SK-N-SH treated with all-trans-retinoic acid at 6 μM for 48 hours (cell line): ENCODE measurements around the gene ANKRD26.

Source experiments
- OSR1 ChIP-seq: fragments of 250-450 bp; sonication (Bioruptor Pico); IDR thresholded peaks from 2 replicates; pipeline ENCODE4 v1.8.0; 2022; ENCODE audit warnings: moderate library complexity, mild to moderate bottlenecking, inconsistent platforms
- PPARA ChIP-seq: fragments of 250-450 bp; sonication (Bioruptor Pico); IDR thresholded peaks from 2 replicates; pipeline ENCODE4 v1.5.0; 2020; ENCODE audit warnings: mild to moderate bottlenecking, borderline replicate concordance
- RARB ChIP-seq: fragments of 250-450 bp; sonication (Bioruptor Pico); IDR thresholded peaks from 2 replicates; pipeline ENCODE4 v1.8.0; 2021; ENCODE audit warnings: mild to moderate bottlenecking, moderate library complexity
- TOX ChIP-seq: fragments of 250-450 bp; sonication (Bioruptor Pico); IDR thresholded peaks from 2 replicates; pipeline ENCODE4 v1.8.0; 2021; ENCODE audit warnings: mild to moderate bottlenecking, moderate library complexity, borderline replicate concordance
- ZFP3 ChIP-seq: fragments of 250-450 bp; sonication (Bioruptor Pico); IDR thresholded peaks from 2 replicates; pipeline ENCODE4 v1.5.0; 2020; ENCODE audit warnings: mild to moderate bottlenecking, moderate library complexity
- ZFP30 ChIP-seq: fragments of 450-650 bp; formaldehyde crosslinking; IDR thresholded peaks from 2 replicates; pipeline ENCODE4 v1.5.0; 2022; ENCODE audit warnings: mild to moderate bottlenecking, moderate library complexity
- ZNF70 ChIP-seq: fragments of 450-650 bp; formaldehyde crosslinking; IDR thresholded peaks from 2 replicates; pipeline ENCODE4 v1.5.0; 2020; ENCODE audit warnings: mild to moderate bottlenecking, moderate library complexity
- TF ChIP-seq, protein P1 (sequence below): fragments of 250-450 bp; sonication (Bioruptor Pico); IDR thresholded peaks from 2 replicates; pipeline ENCODE4 v1.5.0; 2020; ENCODE audit warnings: mild to moderate bottlenecking, moderate library complexity
- TF ChIP-seq, protein P2 (sequence below): fragments of 250-450 bp; sonication (Bioruptor Pico); IDR thresholded peaks from 2 replicates; pipeline ENCODE4 v1.5.1; 2020; ENCODE audit warnings: low read depth, mild to moderate bottlenecking, moderate library complexity

DNA sequence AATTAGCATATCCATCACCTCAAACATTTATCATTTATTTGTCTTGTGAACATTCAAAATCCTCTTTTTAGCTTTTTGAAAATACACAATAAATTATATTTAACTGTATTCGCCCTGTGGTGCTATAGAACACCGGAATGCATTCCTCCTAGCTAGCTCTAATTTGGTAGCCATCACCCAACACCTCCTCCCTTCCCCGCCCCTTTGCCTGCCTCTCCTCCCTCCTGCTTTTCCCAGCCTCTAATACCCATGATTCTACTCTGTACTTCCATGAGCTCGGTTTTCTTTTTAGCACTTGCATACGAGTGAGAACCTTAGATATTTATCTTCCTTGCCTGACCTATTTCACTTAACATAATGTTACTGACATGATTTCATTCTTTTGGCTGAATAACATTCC is 80.1 kb downstream of the ANKRD26 start:
- TF ChIP-seq, protein P1, sequence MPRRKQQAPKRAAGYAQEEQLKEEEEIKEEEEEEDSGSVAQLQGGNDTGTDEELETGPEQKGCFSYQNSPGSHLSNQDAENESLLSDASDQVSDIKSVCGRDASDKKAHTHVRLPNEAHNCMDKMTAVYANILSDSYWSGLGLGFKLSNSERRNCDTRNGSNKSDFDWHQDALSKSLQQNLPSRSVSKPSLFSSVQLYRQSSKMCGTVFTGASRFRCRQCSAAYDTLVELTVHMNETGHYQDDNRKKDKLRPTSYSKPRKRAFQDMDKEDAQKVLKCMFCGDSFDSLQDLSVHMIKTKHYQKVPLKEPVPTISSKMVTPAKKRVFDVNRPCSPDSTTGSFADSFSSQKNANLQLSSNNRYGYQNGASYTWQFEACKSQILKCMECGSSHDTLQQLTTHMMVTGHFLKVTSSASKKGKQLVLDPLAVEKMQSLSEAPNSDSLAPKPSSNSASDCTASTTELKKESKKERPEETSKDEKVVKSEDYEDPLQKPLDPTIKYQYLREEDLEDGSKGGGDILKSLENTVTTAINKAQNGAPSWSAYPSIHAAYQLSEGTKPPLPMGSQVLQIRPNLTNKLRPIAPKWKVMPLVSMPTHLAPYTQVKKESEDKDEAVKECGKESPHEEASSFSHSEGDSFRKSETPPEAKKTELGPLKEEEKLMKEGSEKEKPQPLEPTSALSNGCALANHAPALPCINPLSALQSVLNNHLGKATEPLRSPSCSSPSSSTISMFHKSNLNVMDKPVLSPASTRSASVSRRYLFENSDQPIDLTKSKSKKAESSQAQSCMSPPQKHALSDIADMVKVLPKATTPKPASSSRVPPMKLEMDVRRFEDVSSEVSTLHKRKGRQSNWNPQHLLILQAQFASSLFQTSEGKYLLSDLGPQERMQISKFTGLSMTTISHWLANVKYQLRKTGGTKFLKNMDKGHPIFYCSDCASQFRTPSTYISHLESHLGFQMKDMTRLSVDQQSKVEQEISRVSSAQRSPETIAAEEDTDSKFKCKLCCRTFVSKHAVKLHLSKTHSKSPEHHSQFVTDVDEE (CRISPR knock-in tag) = no peak
- TF ChIP-seq OSR1 (CRISPR knock-in tag) (no peak), TOX (no peak), RARB (CRISPR knock-in tag) (no peak), ZFP30 (CRISPR knock-in tag) (no peak), ZNF70 (no peak), PPARA (CRISPR knock-in tag) (no peak), ZFP3 (no peak)
- TF ChIP-seq, protein P2, sequence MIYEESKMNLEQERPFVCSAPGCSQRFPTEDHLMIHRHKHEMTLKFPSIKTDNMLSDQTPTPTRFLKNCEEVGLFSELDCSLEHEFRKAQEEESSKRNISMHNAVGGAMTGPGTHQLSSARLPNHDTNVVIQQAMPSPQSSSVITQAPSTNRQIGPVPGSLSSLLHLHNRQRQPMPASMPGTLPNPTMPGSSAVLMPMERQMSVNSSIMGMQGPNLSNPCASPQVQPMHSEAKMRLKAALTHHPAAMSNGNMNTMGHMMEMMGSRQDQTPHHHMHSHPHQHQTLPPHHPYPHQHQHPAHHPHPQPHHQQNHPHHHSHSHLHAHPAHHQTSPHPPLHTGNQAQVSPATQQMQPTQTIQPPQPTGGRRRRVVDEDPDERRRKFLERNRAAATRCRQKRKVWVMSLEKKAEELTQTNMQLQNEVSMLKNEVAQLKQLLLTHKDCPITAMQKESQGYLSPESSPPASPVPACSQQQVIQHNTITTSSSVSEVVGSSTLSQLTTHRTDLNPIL (CRISPR knock-in tag) = no peak
